IMR-90 (cell line): ENCODE measurements around the gene RFX4. TPM values are rescaled to one million over a fixed set of nuclear protein-coding genes. Genes with fewer than 3 reads are reported as not detected.

Source experiments
- ATAC-seq: fragments of 200-7000 bp; cut with Tn5 transposase; 2 replicates; pipeline ENCODE4 v1.9.1; 2020; ENCODE audit warnings: low read depth, mild to moderate bottlenecking, moderate library complexity
- BruUV-seq: library from RNA; stranded (reverse); fragments of 400-500 nt; replicated peaks from 2 replicates; lab custom pipeline; 2021; lab: Mats Ljungman, UMichigan
- CTCF ChIA-PET: fragments of 300-600 bp; formaldehyde crosslinking; extraction: SDS; loops from one replicate; lab custom pipeline; 2021; ENCODE audit warnings: antibody characterized with exemption; lab: Yijun Ruan, JAX
- POLR2A ChIA-PET: fragments of 300-600 bp; sonication (Branson Sonifier 250); formaldehyde crosslinking; loops from one replicate; lab custom pipeline; 2022; ENCODE audit warnings: antibody characterized with exemption; ENCODE audit not compliant: unreplicated experiment; lab: Charles Lee
- DNase-seq: peaks from one replicate; pipeline ENCODE4 v3.0.0; 2013
- H2AFZ ChIP-seq: replicated peaks from 2 replicates; pipeline ENCODE3; 2013; ENCODE audit warnings: low read length, mild to moderate bottlenecking; ENCODE audit not compliant: poor library complexity
- H2AK5ac ChIP-seq: 2 replicates; pipeline ENCODE4 v1.6.1; 2013; ENCODE audit warnings: low read depth, low read length, inconsistent platforms
- H2AK9ac ChIP-seq: replicated peaks from 2 replicates; pipeline ENCODE3; 2013; ENCODE audit warnings: mild to moderate bottlenecking, low read depth, low read length, moderate library complexity; ENCODE audit not compliant: poor library complexity
- H2BK120ac ChIP-seq: 2 replicates; pipeline ENCODE4 v1.6.1; 2013; ENCODE audit warnings: low read depth, low read length, inconsistent platforms
- H2BK15ac ChIP-seq: 3 replicates; pipeline ENCODE4 v1.6.1; 2013; ENCODE audit warnings: low read depth, low read length, inconsistent platforms
- H2BK20ac ChIP-seq: 2 replicates; pipeline ENCODE4 v1.6.1; 2013; ENCODE audit warnings: low read depth, mild to moderate bottlenecking, inconsistent platforms, low read length, moderate library complexity
- H2BK5ac ChIP-seq: 2 replicates; pipeline ENCODE4 v1.6.1; 2013; ENCODE audit warnings: mild to moderate bottlenecking, low read depth, low read length, inconsistent platforms; ENCODE audit not compliant: poor library complexity, severe bottlenecking
- H3K14ac ChIP-seq: replicated peaks from 2 replicates; pipeline ENCODE4 v1.6.1; 2013; ENCODE audit warnings: low read depth, low read length, inconsistent platforms
- H3K18ac ChIP-seq: 2 replicates; pipeline ENCODE4 v1.6.1; 2013; ENCODE audit warnings: low read depth, low read length, control low read depth
- H3K23ac ChIP-seq: 2 replicates; pipeline ENCODE4 v1.6.1; 2013; ENCODE audit warnings: low read depth, low read length, inconsistent platforms
- H3K27ac ChIP-seq: 2 replicates; pipeline ENCODE4 v1.5.1; 2013; ENCODE audit warnings: mild to moderate bottlenecking, control low read depth, low read length; ENCODE audit not compliant: insufficient read depth
- H3K27me3 ChIP-seq: 2 replicates; pipeline ENCODE4 v1.6.1; 2013; ENCODE audit warnings: low read length; ENCODE audit not compliant: control insufficient read depth, insufficient read depth
- H3K36me3 ChIP-seq: 2 replicates; pipeline ENCODE4 v1.6.1; 2013; ENCODE audit warnings: low read length, mixed read lengths; ENCODE audit not compliant: control insufficient read depth, insufficient read depth
- H3K4ac ChIP-seq: 2 replicates; pipeline ENCODE4 v1.6.1; 2013; ENCODE audit warnings: low read depth, low read length, inconsistent platforms
- H3K4me1 ChIP-seq: 2 replicates; pipeline ENCODE4 v1.6.1; 2013; ENCODE audit warnings: low read length, mixed read lengths; ENCODE audit not compliant: control insufficient read depth, insufficient read depth
- H3K4me2 ChIP-seq: 2 replicates; pipeline ENCODE4 v1.6.1; 2013; ENCODE audit warnings: low read depth, mild to moderate bottlenecking, control low read depth, low read length, moderate library complexity
- H3K4me3 ChIP-seq: 2 replicates; pipeline ENCODE4 v1.5.1; 2013; ENCODE audit warnings: low read depth, mild to moderate bottlenecking, control low read depth, low read length, moderate library complexity; ENCODE audit not compliant: insufficient read depth
- H3K56ac ChIP-seq: 2 replicates; pipeline ENCODE4 v1.6.1; 2013; ENCODE audit warnings: low read length, inconsistent platforms; ENCODE audit not compliant: insufficient read depth; ENCODE audit errors: extremely low read depth
- H3K79me1 ChIP-seq, 2 experiments: 2 replicates each; pipeline ENCODE4 v1.6.1; 2013; ENCODE audit warnings: low read length in 2 of 2, inconsistent platforms in 1 of 2, low read depth in 1 of 2
- H3K9ac ChIP-seq: 2 replicates; pipeline ENCODE4 v1.6.1; 2013; ENCODE audit warnings: low read depth, low read length, control low read depth
- H3K9me1 ChIP-seq: 2 replicates; pipeline ENCODE4 v1.6.1; 2013; ENCODE audit warnings: low read length, inconsistent platforms; ENCODE audit not compliant: insufficient read depth
- H3K9me3 ChIP-seq: 2 replicates; pipeline ENCODE4 v1.6.1; 2013; ENCODE audit warnings: low read length; ENCODE audit not compliant: control insufficient read depth, insufficient read depth
- H4K20me1 ChIP-seq: 2 replicates; pipeline ENCODE4 v1.6.1; 2013; ENCODE audit warnings: low read length, inconsistent platforms; ENCODE audit not compliant: insufficient read depth
- H4K5ac ChIP-seq: 2 replicates; pipeline ENCODE4 v1.6.1; 2013; ENCODE audit warnings: mild to moderate bottlenecking, low read depth, low read length, control low read depth
- H4K8ac ChIP-seq, 2 experiments: 2 replicates each; pipeline ENCODE4 v1.6.1; 2013; ENCODE audit warnings: low read depth in 2 of 2, low read length in 2 of 2, control low read depth in 1 of 2, inconsistent platforms in 1 of 2
- H4K91ac ChIP-seq: 2 replicates; pipeline ENCODE4 v1.6.1; 2013; ENCODE audit warnings: low read depth, low read length, inconsistent platforms; ENCODE audit not compliant: insufficient read depth
- CHD1 ChIP-seq: IDR thresholded peaks from 2 replicates; pipeline ENCODE4 v1.6.1; 2012; ENCODE audit warnings: low read depth, low read length, improper control_type of control experiment
- FOS ChIP-seq: fragments of 150-350 bp; IDR thresholded peaks from 2 replicates; pipeline ENCODE4 v1.6.1; 2016; ENCODE audit warnings: low read depth, low read length
- MAFK ChIP-seq: IDR thresholded peaks from 2 replicates; pipeline ENCODE4 v1.6.1; 2012; ENCODE audit warnings: low read depth, low read length, improper control_type of control experiment
- MXI1 ChIP-seq: IDR thresholded peaks from 2 replicates; pipeline ENCODE4 v1.6.1; 2012; ENCODE audit warnings: low read depth, mild to moderate bottlenecking, low read length, moderate library complexity, borderline replicate concordance
- NFE2L2 ChIP-seq: fragments of 150-350 bp; IDR thresholded peaks from 2 replicates; pipeline ENCODE4 v1.6.1; 2016; ENCODE audit warnings: low read depth, mild to moderate bottlenecking, low read length
- POLR2A ChIP-seq: IDR thresholded peaks from 2 replicates; pipeline ENCODE4 v1.6.1; 2012; ENCODE audit warnings: mild to moderate bottlenecking, low read depth, low read length
- RCOR1 ChIP-seq: IDR thresholded peaks from 2 replicates; pipeline ENCODE4 v1.6.1; 2012; ENCODE audit warnings: mild to moderate bottlenecking, low read length, improper control_type of control experiment; ENCODE audit not compliant: insufficient replicate concordance
- RFX5 ChIP-seq: IDR thresholded peaks from 2 replicates; pipeline ENCODE4 v1.8.0; 2012; ENCODE audit warnings: low read depth, mild to moderate bottlenecking, low read length, moderate library complexity
- SMC3 ChIP-seq: fragments of 150-350 bp; IDR thresholded peaks from 2 replicates; pipeline ENCODE4 v1.6.1; 2016; ENCODE audit warnings: low read depth, mild to moderate bottlenecking, antibody characterized with exemption, low read length, moderate library complexity
- dilution Hi-C: fragments of 300-500 bp; cut with HindIII; formaldehyde crosslinking; loops from one replicate; pipeline ENCODE4 v1.14.3; 2018; ENCODE audit warnings: low sequenced_read_pairs; ENCODE audit not compliant: unreplicated experiment
- in situ Hi-C: fragments of 300-500 bp; cut with MboI; formaldehyde crosslinking; loops from 3 replicates; pipeline ENCODE4 v1.14.3; 2019; ENCODE audit warnings: low sequenced_read_pairs, inconsistent platforms, mixed read lengths
- intact Hi-C: fragments of 100-400 bp; cut with micrococcal nuclease; formaldehyde crosslinking; loops from 2 replicates; pipeline ENCODE4 v1.10.0; 2022
- polyA plus RNA-seq, 3 experiments: library from polyadenylated mRNA; depleted of rRNA; stranded (reverse); fragments of >200 nt; gene quantifications; 2 replicates each; pipeline ENCODE4 v1.2.3, GENCODE V29; 2012; ENCODE audit warnings: low replicate concordance in 1 of 3
- total RNA-seq: library from RNA; depleted of rRNA; stranded (reverse); fragments of >200 nt; gene quantifications from 2 replicates; pipeline ENCODE4 v1.2.3, GENCODE V29; 2012
- TF ChIP-seq, protein P1 (sequence below): fragments of 150-350 bp; IDR thresholded peaks from 2 replicates; pipeline ENCODE4 v1.6.1; 2017; ENCODE audit warnings: mild to moderate bottlenecking, antibody characterized with exemption, low read length, low read depth
- TF ChIP-seq, protein P2 (sequence below): fragments of 150-350 bp; IDR thresholded peaks from 2 replicates; pipeline ENCODE4 v1.6.1; 2016; ENCODE audit warnings: low read depth, mild to moderate bottlenecking, low read length, moderate library complexity, borderline replicate concordance

RFX4 gene
- total and polyA plus RNA-seq, 2 of the 4 experiments (the other 2 are of a cell fraction) = not detected

DNA sequence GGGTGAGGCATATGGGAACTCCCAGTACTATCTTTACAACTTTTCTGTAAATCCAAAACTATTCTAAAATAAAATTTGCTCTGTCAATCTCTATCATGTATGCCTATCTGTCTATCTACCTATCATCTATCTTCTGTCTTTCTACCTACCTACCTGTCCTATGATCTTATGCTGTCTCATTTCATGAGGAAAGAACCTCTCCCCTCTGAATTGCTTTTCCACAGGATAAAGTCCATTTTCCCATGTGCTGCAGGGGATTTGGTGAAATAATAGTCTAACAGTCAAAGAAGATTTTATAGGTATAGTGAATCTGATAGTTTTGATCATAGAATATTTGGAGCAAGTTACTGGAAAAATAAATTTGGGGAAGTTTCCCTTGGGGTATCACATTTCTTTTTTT, 104.9 kb downstream of the RFX4 start:
- Histone ChIP-seq H3K9me1 (no peaks in the 10 kb centered on the region), H2AFZ (no peak overlapping the region), H3K79me1 (no peaks in the 10 kb centered on the region), H2BK20ac (no peak overlapping the region), H3K9ac (no peak overlapping the region), H3K18ac (no peak overlapping the region), H4K5ac (no peak overlapping the region), H2BK15ac (no peak overlapping the region), H3K27me3 (no peaks in the 10 kb centered on the region; the same call in 1 of the 2 replicates), H3K23ac (no peak overlapping the region), H3K4me3 (no peak overlapping the region), H3K9me3 (no peaks in the 10 kb centered on the region), H4K91ac (no peak overlapping the region), H4K20me1 (no peaks in the 10 kb centered on the region), H3K4ac (no peak overlapping the region), H2AK5ac (no peak overlapping the region), H2AK9ac (no peak overlapping the region), H2BK120ac (no peak overlapping the region), H4K8ac (no peak overlapping the region), H2BK5ac (no peak overlapping the region), H3K4me1 (no peaks in the 10 kb centered on the region), H3K27ac (no peak overlapping the region), H3K56ac (no peak overlapping the region), H3K36me3 (no peaks in the 10 kb centered on the region), H3K4me2 (no peak overlapping the region), H3K14ac (no peak overlapping the region)
- intact Hi-C loops (no loop called here), in situ Hi-C loops (no loop called here), dilution Hi-C loops (no loop called here)
- no TSS peak for BruUV-seq
- ChIA-PET POLR2A (no interaction called here), CTCF (no interaction called here)
- ATAC-seq (no peak), DNase-seq (no peak)
- TF ChIP-seq MXI1 = no peak
- TF ChIP-seq, protein P1, sequence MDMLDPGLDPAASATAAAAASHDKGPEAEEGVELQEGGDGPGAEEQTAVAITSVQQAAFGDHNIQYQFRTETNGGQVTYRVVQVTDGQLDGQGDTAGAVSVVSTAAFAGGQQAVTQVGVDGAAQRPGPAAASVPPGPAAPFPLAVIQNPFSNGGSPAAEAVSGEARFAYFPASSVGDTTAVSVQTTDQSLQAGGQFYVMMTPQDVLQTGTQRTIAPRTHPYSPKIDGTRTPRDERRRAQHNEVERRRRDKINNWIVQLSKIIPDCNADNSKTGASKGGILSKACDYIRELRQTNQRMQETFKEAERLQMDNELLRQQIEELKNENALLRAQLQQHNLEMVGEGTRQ = no peak
- TF ChIP-seq CHD1 = no peak
- no peak for TF ChIP-seq FOS
- no peak for TF ChIP-seq RFX5
- TF ChIP-seq POLR2A = no peak
- TF ChIP-seq MAFK = no peak
- no peak for TF ChIP-seq RCOR1
- TF ChIP-seq, protein P2, sequence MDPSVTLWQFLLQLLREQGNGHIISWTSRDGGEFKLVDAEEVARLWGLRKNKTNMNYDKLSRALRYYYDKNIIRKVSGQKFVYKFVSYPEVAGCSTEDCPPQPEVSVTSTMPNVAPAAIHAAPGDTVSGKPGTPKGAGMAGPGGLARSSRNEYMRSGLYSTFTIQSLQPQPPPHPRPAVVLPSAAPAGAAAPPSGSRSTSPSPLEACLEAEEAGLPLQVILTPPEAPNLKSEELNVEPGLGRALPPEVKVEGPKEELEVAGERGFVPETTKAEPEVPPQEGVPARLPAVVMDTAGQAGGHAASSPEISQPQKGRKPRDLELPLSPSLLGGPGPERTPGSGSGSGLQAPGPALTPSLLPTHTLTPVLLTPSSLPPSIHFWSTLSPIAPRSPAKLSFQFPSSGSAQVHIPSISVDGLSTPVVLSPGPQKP = no peak
- TF ChIP-seq NFE2L2 = no peak
- TF ChIP-seq SMC3 = no peak
